NT2/D1 (cell line): Measurements from ENCODE around the gene MRPL54.

Experiments
- YY1 ChIP-seq: IDR thresholded peaks from 2 replicates; pipeline ENCODE4 v1.6.1; 2011; ENCODE audit not compliant: insufficient read length, insufficient read depth
- ZNF274 ChIP-seq: IDR thresholded peaks from 2 replicates; pipeline ENCODE4 v1.6.1; 2011; ENCODE audit warnings: mild to moderate bottlenecking, low read depth, low read length

DNA sequence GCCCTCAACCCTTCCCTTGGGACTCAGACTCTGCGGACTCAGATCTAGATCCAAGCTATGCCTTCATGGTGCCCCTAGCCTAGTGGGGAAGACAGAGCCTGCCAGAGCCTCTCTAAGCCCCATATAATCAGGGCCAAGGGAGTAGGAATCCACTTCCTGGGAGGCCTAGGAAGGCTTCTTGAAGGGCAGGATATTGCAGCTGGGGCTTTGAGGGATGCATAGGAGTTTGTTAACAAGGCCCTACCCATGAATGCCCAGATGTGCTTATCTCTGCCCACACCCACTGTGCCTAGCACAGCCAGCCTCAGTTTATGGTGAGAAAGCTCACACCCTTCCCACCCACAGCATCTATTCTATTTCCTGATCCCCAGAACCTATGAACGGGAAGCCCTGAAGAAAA, 12.3 kb upstream of the MRPL54 start:
- no peak for TF ChIP-seq YY1
- no peak for TF ChIP-seq ZNF274
